ENCODE results near the gene CCNT1.
A peak's percentile ranks its signal among the peaks of the same experiment; 100 is the strongest.
"Not testable (repeated sequence)": the region's sequence is repeated elsewhere in the genome, so short reads cannot be mapped to it uniquely, and the experiment has no call there.

The CCNT1 gene

GRCh38 chr12:48716493-48717251, at the start of gene CCNT1:
CCNT1 (minus strand) TSS chr12:48716707; CDS start chr12:48716675, 32 bp downstream.
- DNase-seq: peak; percentile 97

- DNase-seq: no peak
These were observed 49.3 kb upstream of the CCNT1 start for GRCh38 chr12:48765753-48766162.

- no peak for DNase-seq
These were observed 48.0 kb upstream of the CCNT1 start for GRCh38 chr12:48764521-48764920.

DNA sequence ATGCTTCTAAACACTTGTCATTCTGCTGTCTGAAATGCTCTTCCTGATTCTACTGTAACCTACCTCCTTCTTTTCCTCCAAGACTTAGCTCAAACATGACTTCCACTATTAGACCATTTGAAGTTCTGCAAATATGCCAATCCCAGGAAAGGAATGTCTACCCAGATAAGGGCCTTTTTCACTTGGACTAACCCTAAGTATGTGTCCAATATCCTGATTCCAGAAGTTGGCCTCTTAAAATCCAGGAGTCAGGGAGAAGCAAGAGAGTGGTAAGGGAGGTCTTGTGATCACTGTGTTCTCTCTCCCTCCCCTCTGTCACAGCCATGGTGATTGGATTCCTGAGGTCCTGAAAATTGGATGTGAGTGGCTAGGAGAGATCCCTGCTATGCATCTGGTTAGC, 42.2 kb upstream of the CCNT1 start:
- no peak for DNase-seq

DNA sequence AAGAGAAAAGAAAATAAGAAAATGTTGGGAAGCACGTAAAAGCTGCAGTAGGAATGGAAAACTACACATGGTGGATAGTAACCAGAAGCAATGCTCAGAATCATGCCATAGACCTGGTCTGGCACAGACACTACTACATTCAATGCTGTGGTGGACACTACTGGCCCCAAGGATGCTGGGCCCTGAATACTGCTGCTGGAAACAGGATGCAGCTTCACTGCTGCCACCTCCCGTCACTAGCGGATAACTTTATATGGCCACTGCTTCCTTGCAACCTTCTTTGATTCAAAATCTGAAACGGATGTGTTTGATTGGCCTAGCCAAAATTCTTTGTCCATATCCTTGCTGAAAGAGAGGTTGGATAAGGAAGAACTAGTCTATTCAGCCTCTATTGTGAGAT, 41.7 kb upstream of the CCNT1 start:
- DNase-seq: no peak

DNA sequence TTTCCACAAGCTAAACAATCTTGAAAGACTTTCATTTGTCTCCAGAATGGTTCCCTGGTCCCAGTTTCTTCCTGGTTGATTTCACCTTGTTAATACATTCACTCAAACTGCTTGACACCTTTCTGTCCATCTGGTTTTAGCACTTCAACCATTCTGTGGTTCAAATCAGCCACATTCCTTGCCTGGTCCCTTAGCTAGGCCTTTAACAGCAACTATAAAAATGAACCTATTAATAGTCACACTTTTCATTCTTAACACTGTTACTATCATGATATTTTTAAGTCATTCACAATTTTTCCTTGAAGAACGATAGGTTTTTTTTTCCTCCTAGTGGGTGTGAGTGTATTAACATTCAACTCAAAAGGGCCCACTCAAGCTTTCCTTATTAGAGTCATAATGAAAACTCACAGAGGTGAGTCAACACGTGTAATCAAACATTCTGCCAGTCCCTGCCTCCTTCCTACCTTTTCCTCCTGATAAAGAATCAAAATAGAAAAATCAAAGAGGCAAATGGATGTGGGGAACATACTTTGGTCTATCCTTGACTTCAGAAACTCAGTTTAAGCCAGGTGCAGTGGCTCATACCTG, 34.4 kb upstream of the CCNT1 start:
- DNase-seq: no peak

DNA sequence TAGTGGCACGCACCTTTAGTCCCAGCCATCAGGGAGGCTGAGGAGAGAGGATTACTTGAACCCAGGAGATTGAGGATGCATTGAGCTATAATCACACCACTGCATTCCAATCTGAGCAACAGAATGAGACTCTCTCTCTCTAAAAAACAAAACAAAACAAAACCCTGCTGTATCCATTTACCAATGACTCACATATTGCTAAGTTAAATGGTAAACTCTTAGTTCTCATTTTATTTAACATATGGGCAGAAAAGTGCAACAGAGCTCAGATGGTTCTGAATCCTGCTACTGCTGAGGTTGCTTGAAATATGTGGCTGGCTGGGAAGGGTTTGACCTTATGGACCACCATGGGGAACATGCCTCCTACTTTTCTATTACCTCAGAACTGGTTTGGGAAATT, 33.7 kb upstream of the CCNT1 start:
- no peak for DNase-seq

- no peak for DNase-seq
These were observed 27.9 kb upstream of the CCNT1 start for GRCh38 chr12:48744251-48745008.

GRCh38 chr12:48739618-48740269, 23.2 kb upstream of the CCNT1 start:
- DNase-seq: no peak

DNA sequence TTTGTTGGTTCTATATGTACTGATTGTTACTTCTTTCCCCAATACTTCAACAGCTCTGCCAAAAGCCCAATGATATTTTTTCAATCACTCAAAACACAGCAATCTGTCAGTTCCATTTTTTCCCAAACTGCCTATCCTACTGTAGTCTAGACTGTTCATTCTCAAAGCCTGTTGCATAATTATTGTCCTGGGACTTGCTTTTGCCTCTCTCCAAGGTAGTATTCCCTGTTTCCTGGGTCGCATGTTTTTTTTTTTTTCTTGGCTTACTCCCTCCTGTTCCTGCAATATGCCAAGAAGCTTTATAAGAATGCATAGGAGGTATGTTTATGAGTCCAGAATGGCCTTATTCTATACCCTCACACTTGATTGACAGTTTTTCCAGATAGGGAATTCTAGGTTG, 19.9 kb upstream of the CCNT1 start:
- DNase-seq: no peak

DNA sequence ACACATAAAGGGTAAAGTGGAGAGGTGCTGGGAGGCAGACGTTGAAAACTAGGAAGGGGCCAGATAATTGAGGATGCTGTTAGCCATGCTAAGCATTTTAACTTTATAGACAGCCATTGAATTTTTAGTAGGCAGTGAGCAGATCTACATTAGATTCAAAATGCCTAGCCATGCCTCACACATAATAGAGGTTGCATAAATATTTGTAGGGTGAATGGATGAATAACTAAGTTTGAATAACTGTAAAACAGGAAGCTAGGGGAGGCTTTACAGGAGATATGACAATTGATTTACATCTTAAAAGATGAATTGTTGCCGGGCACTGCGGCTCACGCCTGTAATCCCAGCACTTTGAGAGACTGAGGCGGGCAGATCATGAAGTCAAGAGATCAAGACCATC, 12.3 kb upstream of the CCNT1 start:
- DNase-seq: no peak

GRCh38 chr12:48720737-48721136, 4.2 kb upstream of the CCNT1 start:
- DNase-seq: not testable (repeated sequence)

DNA sequence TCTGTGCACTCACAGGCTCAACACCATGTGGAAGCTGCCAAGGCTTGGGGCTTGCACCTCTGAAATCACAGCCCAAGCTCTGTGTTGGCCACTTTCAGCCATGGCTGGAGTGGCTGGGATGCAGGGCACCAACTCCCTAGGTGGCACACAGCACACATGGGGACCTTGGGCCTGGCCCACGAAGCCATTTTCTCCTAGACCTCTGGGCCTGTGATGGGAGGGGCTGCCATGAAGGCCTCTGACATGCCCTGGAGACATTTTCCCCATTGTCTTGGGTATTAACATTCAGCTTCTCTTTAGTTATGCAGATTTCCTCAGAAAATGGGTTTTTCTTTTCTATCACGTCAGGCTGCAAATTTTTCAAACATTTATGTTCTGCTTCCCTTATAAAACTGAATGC, 3.7 kb upstream of the CCNT1 start:
- DNase-seq: not testable (repeated sequence)

DNA sequence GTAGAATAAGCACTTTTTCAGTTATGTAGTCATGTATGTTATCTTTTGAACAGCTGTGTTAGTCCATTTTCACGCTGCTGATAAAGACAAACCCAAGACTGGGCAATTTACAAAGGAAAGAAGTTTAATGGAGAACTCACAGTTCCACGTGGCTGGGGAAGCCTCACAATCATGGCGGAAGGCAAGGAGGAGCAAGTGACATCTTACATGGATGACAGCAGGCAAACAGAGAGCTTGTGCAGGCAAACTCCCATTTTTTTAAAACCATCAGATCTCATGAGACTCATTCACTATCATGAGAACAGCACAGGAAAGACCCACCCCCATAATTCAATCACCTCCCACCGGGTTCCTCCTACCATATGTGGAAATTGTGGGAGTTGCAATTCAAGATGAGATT, 2.5 kb upstream of the CCNT1 start:
- DNase-seq: not testable (repeated sequence)

GRCh38 chr12:48717252-48717695, 767 bp upstream of the CCNT1 start:
- no peak for DNase-seq

GRCh38 chr12:48716168-48716492, 377 bp downstream of the CCNT1 start:
- DNase-seq: peak; percentile 11

DNA sequence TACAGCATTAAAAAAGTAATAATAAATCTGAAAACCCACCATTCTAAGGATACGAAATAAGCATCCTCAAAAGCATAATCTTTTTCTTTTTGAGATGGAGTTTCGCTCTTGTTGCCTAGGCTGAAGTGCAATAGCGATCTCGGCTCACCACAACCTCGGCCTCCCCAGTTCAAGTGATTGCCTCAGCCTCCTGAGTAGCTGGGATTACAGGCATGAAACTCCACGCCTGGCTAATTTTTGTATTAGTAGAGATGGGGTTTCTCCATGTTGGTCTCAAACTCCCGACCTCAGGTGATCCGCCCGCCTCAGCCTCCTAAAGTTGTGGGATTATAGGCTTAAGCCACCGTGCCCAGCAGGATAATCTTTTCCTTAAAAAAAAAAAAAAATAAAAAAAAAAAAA, 4.3 kb downstream of the CCNT1 start:
- DNase-seq: no peak

DNA sequence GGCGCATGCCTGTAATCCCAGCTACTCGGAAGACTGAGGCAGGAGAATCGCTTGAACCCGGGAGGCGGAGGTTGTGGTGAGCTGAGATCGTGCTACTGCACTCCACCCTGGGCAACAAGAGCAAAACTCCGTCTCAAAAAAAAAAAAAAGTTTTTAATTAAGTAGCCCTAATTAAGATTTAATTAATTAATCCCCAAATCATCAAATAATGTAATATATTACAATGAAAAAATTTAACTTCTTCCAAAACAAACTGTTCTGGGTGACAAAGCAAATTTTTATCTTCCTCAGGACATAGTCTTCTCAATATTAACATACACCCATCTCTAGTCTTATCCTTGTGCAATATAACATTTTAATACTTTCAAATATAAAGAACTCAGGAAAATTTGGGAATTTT, 17.7 kb downstream of the CCNT1 start:
- not testable (repeated sequence) for DNase-seq

- no peak for DNase-seq
These were observed 19.9 kb downstream of the CCNT1 start for GRCh38 chr12:48696626-48697025.

- no peak for DNase-seq
These were observed 20.6 kb downstream of the CCNT1 start for GRCh38 chr12:48695859-48696258.

GRCh38 chr12:48694038-48694437, 22.5 kb downstream of the CCNT1 start:
- DNase-seq: no peak

- DNase-seq: no peak
These were observed 22.9 kb downstream of the CCNT1 start for GRCh38 chr12:48693572-48693971.

- no peak for DNase-seq
These were observed 24.6 kb downstream of the CCNT1 start for GRCh38 chr12:48691826-48692487.
